ENCODE results near the gene CACUL1.
A peak's percentile ranks its signal among the peaks of the same experiment; 100 is the strongest.

CACUL1 gene

GRCh38 chr10:118730756-118731456, 23.9 kb downstream of the CACUL1 start:
- no peak for DNase-seq

- DNase-seq = no peak
Observed at GRCh38 chr10:118729641-118730258, 25.0 kb downstream of the CACUL1 start.

- no peak for DNase-seq
Observed at GRCh38 chr10:118729200-118729599, 25.6 kb downstream of the CACUL1 start.

GRCh38 chr10:118725886-118726500, 28.8 kb downstream of the CACUL1 start:
- DNase-seq = no peak

- DNase-seq = no peak
Observed at GRCh38 chr10:118723466-118723865, 31.3 kb downstream of the CACUL1 start.

GRCh38 chr10:118721539-118721876, 33.3 kb downstream of the CACUL1 start:
- DNase-seq = no peak

GRCh38 chr10:118720685-118721538, 33.9 kb downstream of the CACUL1 start:
- peak; percentile 17 for DNase-seq

- DNase-seq = no peak
Observed at GRCh38 chr10:118714366-118714765, 40.4 kb downstream of the CACUL1 start.

GRCh38 chr10:118712930-118713634, 41.7 kb downstream of the CACUL1 start:
- no peak for DNase-seq

GRCh38 chr10:118712080-118712479, 42.7 kb downstream of the CACUL1 start:
- no peak for DNase-seq

- DNase-seq = no peak
Observed at GRCh38 chr10:118710487-118710886, 44.3 kb downstream of the CACUL1 start.

- no peak for DNase-seq
Observed at GRCh38 chr10:118708571-118708970, 46.2 kb downstream of the CACUL1 start.

- DNase-seq = no peak
Observed at GRCh38 chr10:118704711-118705110, 50.1 kb downstream of the CACUL1 start.

- DNase-seq = no peak
Observed at GRCh38 chr10:118701529-118702323, 53.0 kb downstream of the CACUL1 start.

- DNase-seq = peak; percentile 9
Observed at GRCh38 chr10:118698421-118698820, 56.3 kb downstream of the CACUL1 start.

- no peak for DNase-seq
Observed at GRCh38 chr10:118694848-118695247, 59.9 kb downstream of the CACUL1 start.

GRCh38 chr10:118692872-118693271, 61.9 kb downstream of the CACUL1 start:
- no peak for DNase-seq

GRCh38 chr10:118689070-118689858, 65.5 kb downstream of the CACUL1 start:
- no peak for DNase-seq

- DNase-seq = no peak
Observed at GRCh38 chr10:118687472-118687871, 67.3 kb downstream of the CACUL1 start.

- DNase-seq = no peak
Observed at GRCh38 chr10:118682533-118682932, 72.2 kb downstream of the CACUL1 start.

GRCh38 chr10:118680197-118680596, 74.6 kb downstream of the CACUL1 start:
- DNase-seq = no peak

Measured in KG1 (cell line).